Endothelial cell of umbilical vein (primary cell): ENCODE measurements around the gene PRKG1. TPM values are rescaled to one million over a fixed set of nuclear protein-coding genes. Genes with fewer than 3 reads are reported as not detected.
"Not testable (repeated sequence)": the region's sequence is repeated elsewhere in the genome, so short reads cannot be mapped to it uniquely, and the experiment has no call there.

Experiments
- BruUV-seq: library from RNA; stranded (reverse); fragments of 400-500 nt; replicated peaks from 2 replicates; lab custom pipeline; 2021; lab: Mats Ljungman, UMichigan
- CTCF ChIA-PET: fragments of 300-600, 350-600 bp; sonication (Branson Sonifier 250); formaldehyde crosslinking; loops from one replicate; lab custom pipeline; 2021; ENCODE audit warnings: antibody characterized with exemption, inconsistent platforms; lab: Charles Lee
- POLR2A ChIA-PET: fragments of 300-600, 350-600 bp; sonication (Branson Sonifier 250); formaldehyde crosslinking; loops from one replicate; lab custom pipeline; 2021; ENCODE audit warnings: antibody characterized with exemption, inconsistent platforms; lab: Charles Lee
- DNase-seq: peaks from one replicate; pipeline ENCODE4 v3.0.0-alpha.2; 2011; ENCODE audit warnings: low read depth, low spot score
- FAIRE-seq: peaks from 2 replicates; lab custom pipeline; 2011; peaks lifted over from hg19 to GRCh38; lab: Jason Lieb, UNC
- H2AFZ ChIP-seq: 2 replicates; pipeline ENCODE4 v1.6.0; 2012; ENCODE audit warnings: low read depth, low read length, control low read depth, inconsistent platforms
- H3K27ac ChIP-seq: 2 replicates; pipeline ENCODE4 v1.5.1; 2011; ENCODE audit warnings: low read depth, mild to moderate bottlenecking, control low read depth, low read length, moderate library complexity; ENCODE audit not compliant: insufficient read depth
- H3K27me3 ChIP-seq, 2 experiments: 2 replicates each; pipeline versions ENCODE4 v1.6.0 to v1.6.1; 2011; ENCODE audit warnings: low read length in 2 of 2, mixed read lengths in 1 of 2; ENCODE audit not compliant: control insufficient read depth in 2 of 2, insufficient read depth in 2 of 2
- H3K36me3 ChIP-seq, 2 experiments: 2 replicates in 1 of 2; 3 replicates in 1 of 2; pipeline ENCODE4 v1.5.1; 2011; ENCODE audit warnings: low read length in 2 of 2, mild to moderate bottlenecking in 1 of 2, moderate library complexity in 1 of 2; ENCODE audit not compliant: control insufficient read depth in 2 of 2, insufficient read depth in 2 of 2; ENCODE audit errors: extremely low read depth in 1 of 2
- H3K4me1 ChIP-seq: 3 replicates; pipeline ENCODE4 v1.5.1; 2011; ENCODE audit warnings: mild to moderate bottlenecking, low read length; ENCODE audit not compliant: control insufficient read depth, insufficient read depth; ENCODE audit errors: extremely low read depth
- H3K4me2 ChIP-seq: 2 replicates; pipeline ENCODE4 v1.6.1; 2011; ENCODE audit warnings: low read length, control low read depth, mixed read lengths; ENCODE audit not compliant: insufficient read depth
- H3K4me3 ChIP-seq, 3 experiments: fragments of 200-600 bp in 1 of 3; sonication (generic), shearing (Covaris generic) in 1 of 3; replicated peaks in 1 of 3; 2 replicates each; pipeline ENCODE4 v1.5.1; 2011 to 2016; ENCODE audit warnings: control low read depth in 3 of 3, low read length in 3 of 3, mild to moderate bottlenecking in 2 of 3, inconsistent platforms in 1 of 3, low read depth in 1 of 3, moderate library complexity in 1 of 3; ENCODE audit not compliant: insufficient read depth in 1 of 3
- H3K79me2 ChIP-seq: 2 replicates; pipeline ENCODE4 v1.6.0; 2012; ENCODE audit warnings: low read length, inconsistent platforms; ENCODE audit not compliant: control insufficient read depth, insufficient read depth
- H3K9ac ChIP-seq: replicated peaks from 2 replicates; pipeline ENCODE3; 2011; ENCODE audit warnings: low read length, control low read depth; ENCODE audit not compliant: insufficient read depth; ENCODE audit errors: extremely low read depth
- H3K9me1 ChIP-seq: replicated peaks from 3 replicates; pipeline ENCODE4 v1.6.0; 2011; ENCODE audit warnings: mild to moderate bottlenecking, low read length; ENCODE audit not compliant: control insufficient read depth, insufficient read depth; ENCODE audit errors: extremely low read depth
- H3K9me3 ChIP-seq: replicated peaks from 2 replicates; pipeline ENCODE4 v1.5.1; 2012; ENCODE audit warnings: low read length, inconsistent platforms; ENCODE audit not compliant: control insufficient read depth, insufficient read depth
- H4K20me1 ChIP-seq: replicated peaks from 2 replicates; pipeline ENCODE3; 2011; ENCODE audit warnings: mild to moderate bottlenecking, low read length; ENCODE audit not compliant: control insufficient read depth, insufficient read depth; ENCODE audit errors: extremely low read depth
- EZH2 ChIP-seq: IDR thresholded peaks from 2 replicates; pipeline ENCODE4 v1.6.1; 2012; ENCODE audit warnings: borderline replicate concordance, low read depth, mild to moderate bottlenecking, moderate library complexity, low read length, inconsistent platforms; ENCODE audit not compliant: severe bottlenecking
- FOS ChIP-seq: IDR thresholded peaks from 2 replicates; pipeline ENCODE4 v1.6.1; 2011; ENCODE audit warnings: mild to moderate bottlenecking, low read length, moderate library complexity, borderline replicate concordance; ENCODE audit not compliant: insufficient read depth
- GATA2 ChIP-seq: IDR thresholded peaks from 2 replicates; pipeline ENCODE4 v1.7.0; 2011; ENCODE audit warnings: low read depth, mild to moderate bottlenecking, moderate library complexity, mixed read lengths, low read length; ENCODE audit not compliant: insufficient read length, insufficient read depth
- JUN ChIP-seq: IDR thresholded peaks from 2 replicates; pipeline ENCODE4 v1.6.1; 2011; ENCODE audit warnings: borderline replicate concordance, low read depth; ENCODE audit not compliant: insufficient read length, insufficient read depth
- MYC ChIP-seq: IDR thresholded peaks from one replicate; pipeline ENCODE4 v1.6.1; 2011; ENCODE audit warnings: mild to moderate bottlenecking, low read depth, low read length
- POLR2A ChIP-seq: IDR thresholded peaks from 2 replicates; pipeline ENCODE4 v1.6.1; 2012; ENCODE audit warnings: low read depth, mild to moderate bottlenecking, control low read depth, low read length
- POLR2AphosphoS5 ChIP-seq: IDR thresholded peaks from 2 replicates; pipeline ENCODE4 v1.6.1; 2012; ENCODE audit warnings: low read depth, mild to moderate bottlenecking, control low read depth, low read length, moderate library complexity; ENCODE audit not compliant: insufficient read depth
- dilution Hi-C: fragments of 300-500 bp; cut with MboI; formaldehyde crosslinking; loops from one replicate; pipeline ENCODE4 v1.15.0; 2019; ENCODE audit warnings: low sequenced_read_pairs; ENCODE audit not compliant: extremely low pct_ligation_motif_present
- intact Hi-C: fragments of 100-400 bp; cut with micrococcal nuclease; formaldehyde crosslinking; loops from one replicate; pipeline ENCODE4 v1.10.0; 2022
- polyA plus RNA-seq, 4 experiments: library from polyadenylated mRNA; depleted of rRNA in 3 of 4; stranded (reverse) in 3 of 4; unstranded in 1 of 4; fragments of >200 nt; gene quantifications; 2 replicates each; pipeline versions ENCODE4 v1.2.1 to v1.2.3, GENCODE V29; 2011 to 2012; ENCODE audit warnings: missing spikeins in 1 of 4
- total RNA-seq: library from RNA; stranded (reverse); gene quantifications from 2 replicates; pipeline ENCODE4 v1.2.3, GENCODE V29; 2021
- TF ChIP-seq, protein P1 (sequence below): IDR thresholded peaks from 2 replicates; pipeline ENCODE4 v1.6.1; 2011; ENCODE audit not compliant: insufficient read depth, insufficient read length

PRKG1 gene
- total and polyA plus RNA-seq, 2 donors (not counting 3 experiments of a cell fraction or from before 2014, with no cell fraction given): 0.01 to 0.18 TPM

GRCh38 chr10:52245547-52245946 lies 1171.3 kb downstream of the PRKG1 start:
- Histone ChIP-seq H3K27me3 (no peaks in the 10 kb centered on the region), H3K9ac (no peak overlapping the region), H3K4me3 (no peak overlapping the region), H4K20me1 (no peaks in the 10 kb centered on the region), H3K36me3 (no peaks in the 10 kb centered on the region), H2AFZ (no peak overlapping the region), H3K9me3 (no peaks in the 10 kb centered on the region), H3K79me2 (no peaks in the 10 kb centered on the region), H3K4me1 (no peaks in the 10 kb centered on the region), H3K9me1 (no peaks in the 10 kb centered on the region), H3K27ac (no peak overlapping the region), H3K4me2 (no peak overlapping the region)
- intact Hi-C loops: no loop called here
- dilution Hi-C loops: no loop called here
- FAIRE-seq: no peak
- no peak for DNase-seq
- POLR2A ChIA-PET: no interaction called here
- no TSS peak for BruUV-seq
- TF ChIP-seq MYC: no peak
- no peak for TF ChIP-seq JUN
- no peak for TF ChIP-seq POLR2AphosphoS5
- TF ChIP-seq, protein P1, sequence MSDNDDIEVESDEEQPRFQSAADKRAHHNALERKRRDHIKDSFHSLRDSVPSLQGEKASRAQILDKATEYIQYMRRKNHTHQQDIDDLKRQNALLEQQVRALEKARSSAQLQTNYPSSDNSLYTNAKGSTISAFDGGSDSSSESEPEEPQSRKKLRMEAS: no peak
- no peak for TF ChIP-seq FOS
- no peak for TF ChIP-seq POLR2A
- no peak for TF ChIP-seq EZH2
- no peak for TF ChIP-seq GATA2
- CTCF ChIA-PET: interaction anchor here (0.6 kb wide), 1 partner anchor 20 kb away, joined by 3 read pairs; no protein-coding TSS in a partner anchor

GRCh38 chr10:52247929-52248328 lies 1173.6 kb downstream of the PRKG1 start:
- H3K9me1 ChIP-seq, FAIRE-seq, CTCF ChIA-PET, H3K4me1 ChIP-seq, H3K9me3 ChIP-seq, intact Hi-C loops, H3K9ac ChIP-seq, H3K79me2 ChIP-seq, H3K36me3 ChIP-seq, H3K27ac ChIP-seq, H3K4me2 ChIP-seq, POLR2A ChIA-PET, H4K20me1 ChIP-seq, DNase-seq, dilution Hi-C loops, H2AFZ ChIP-seq, H3K4me3 ChIP-seq, H3K27me3 ChIP-seq, BruUV-seq: not testable (repeated sequence)
